Superior temporal gyrus (tissue), 1 donor: ENCODE results near the gene COG8.

Experiments used
- DNase-seq: peaks from one replicate; pipeline ENCODE4 v3.0.0-alpha.2; 2016; ENCODE audit errors: extremely low spot score

Gene COG8

GRCh38 chr16:69346683-69347082 is 7.3 kb upstream of the COG8 start:
- DNase-seq, result no peak

GRCh38 chr16:69345923-69346322 is 6.6 kb upstream of the COG8 start:
- DNase-seq, result no peak

- no peak for DNase-seq
Measured at GRCh38 chr16:69344171-69344570, 4.8 kb upstream of the COG8 start.

- DNase-seq, result no peak
Measured at GRCh38 chr16:69340095-69340644, 806 bp upstream of the COG8 start.

- peak; percentile 40 for DNase-seq
Measured at GRCh38 chr16:69338557-69339288, 641 bp downstream of the COG8 start.

- DNase-seq, result no peak
Measured at GRCh38 chr16:69334696-69335095, 4.7 kb downstream of the COG8 start.

GRCh38 chr16:69330286-69331109 is 8.9 kb downstream of the COG8 start, which contains the start of gene PDF:
Gene PDF, minus strand, starts transcription at chr16:69330588. Its CDS starts 18 bp downstream, at chr16:69330570.
- peak; percentile 93 for DNase-seq

- no peak for DNase-seq
Measured at GRCh38 chr16:69329369-69330285, 9.7 kb downstream of the COG8 start.

GRCh38 chr16:69328854-69329316 is 10.5 kb downstream of the COG8 start:
- DNase-seq, result no peak

- DNase-seq, result peak; percentile 2
Measured at GRCh38 chr16:69327585-69328310, 11.6 kb downstream of the COG8 start.

- DNase-seq, result no peak
Measured at GRCh38 chr16:69326172-69326873, 13.0 kb downstream of the COG8 start.

GRCh38 chr16:69325784-69326171 is 13.6 kb downstream of the COG8 start:
- DNase-seq, result no peak

GRCh38 chr16:69324585-69325253 is 14.6 kb downstream of the COG8 start:
- DNase-seq, result no peak

GRCh38 chr16:69324013-69324531 is 15.3 kb downstream of the COG8 start:
- no peak for DNase-seq

GRCh38 chr16:69323415-69323814 is 15.9 kb downstream of the COG8 start:
- DNase-seq, result no peak

GRCh38 chr16:69322343-69322742 is 17.0 kb downstream of the COG8 start:
- no peak for DNase-seq

GRCh38 chr16:69321080-69321479 is 18.3 kb downstream of the COG8 start:
- DNase-seq, result no peak

GRCh38 chr16:69320740-69321073 is 18.7 kb downstream of the COG8 start:
- DNase-seq, result no peak
